Liver (tissue), 9 donors: ENCODE measurements around the gene PF4V1. TPM values are rescaled to one million over a fixed set of nuclear protein-coding genes. Genes with fewer than 3 reads are reported as not detected.

Experiments used
- DNase-seq: peaks from one replicate; pipeline ENCODE4 v3.0.0-alpha.2; 2017; ENCODE audit warnings: low spot score
- H3K27ac ChIP-seq, 2 donors: one replicate each; pipeline ENCODE4 v1.7.0; 2013; ENCODE audit warnings: inconsistent platforms in 2 of 2, low read length in 2 of 2, control low read depth in 1 of 2, low read depth in 1 of 2, mild to moderate bottlenecking in 1 of 2
- H3K27me3 ChIP-seq, 4 donors: one replicate each; pipeline versions ENCODE4 v1.6.1 to v1.7.0; 2013; ENCODE audit warnings: low read length in 3 of 4, inconsistent platforms in 1 of 4, mild to moderate bottlenecking in 1 of 4, moderate library complexity in 1 of 4; ENCODE audit not compliant: control insufficient read depth in 4 of 4, insufficient read depth in 4 of 4
- H3K36me3 ChIP-seq, 4 donors: one replicate each; pipeline versions ENCODE4 v1.6.1 to v1.7.0; 2013; ENCODE audit warnings: low read length in 3 of 4, mild to moderate bottlenecking in 3 of 4, low read depth in 1 of 4, moderate library complexity in 1 of 4; ENCODE audit not compliant: control insufficient read depth in 4 of 4, insufficient read depth in 3 of 4
- H3K4me1 ChIP-seq, 4 donors: one replicate each; pipeline versions ENCODE4 v1.6.1 to v1.7.0; 2013; ENCODE audit warnings: low read length in 3 of 4, mild to moderate bottlenecking in 3 of 4, moderate library complexity in 1 of 4; ENCODE audit not compliant: control insufficient read depth in 4 of 4, insufficient read depth in 4 of 4
- H3K4me3 ChIP-seq, 3 donors: one replicate each; pipeline versions ENCODE4 v1.6.1 to v1.7.0; 2013; ENCODE audit warnings: low read length in 3 of 3, control low read depth in 1 of 3, low read depth in 1 of 3, mild to moderate bottlenecking in 1 of 3
- H3K9ac ChIP-seq, 2 donors: one replicate each; pipeline ENCODE4 v1.7.0; 2013; ENCODE audit warnings: low read length in 2 of 2, mild to moderate bottlenecking in 2 of 2, moderate library complexity in 2 of 2, control low read depth in 1 of 2, low read depth in 1 of 2
- H3K9me3 ChIP-seq, 4 donors: one replicate each; pipeline versions ENCODE4 v1.6.1 to v1.7.0; 2013; ENCODE audit warnings: low read length in 3 of 4; ENCODE audit not compliant: control insufficient read depth in 4 of 4
- EGR1 ChIP-seq, 2 donors: IDR thresholded peaks; 2 replicates each; pipeline ENCODE4 v1.6.1; 2016 to 2018; ENCODE audit warnings: antibody characterized with exemption in 2 of 2, low read depth in 2 of 2
- FOXA1 ChIP-seq: IDR thresholded peaks from 2 replicates; pipeline ENCODE4 v1.6.1; 2016; ENCODE audit warnings: antibody characterized with exemption
- FOXA2 ChIP-seq: IDR thresholded peaks from 2 replicates; pipeline ENCODE4 v1.6.1; 2016; ENCODE audit warnings: antibody characterized with exemption
- GABPA ChIP-seq, 2 donors: IDR thresholded peaks in 1 of 2; conservative IDR thresholded peaks in 1 of 2; 2 replicates each; pipeline ENCODE4 v1.6.1; 2016; ENCODE audit warnings: antibody characterized with exemption in 2 of 2, mild to moderate bottlenecking in 1 of 2, moderate library complexity in 1 of 2
- HNF4A ChIP-seq, 2 donors: conservative IDR thresholded peaks; 2 replicates each; pipeline ENCODE4 v1.6.1; 2016; ENCODE audit warnings: antibody characterized with exemption in 2 of 2, mild to moderate bottlenecking in 2 of 2
- HNF4G ChIP-seq: IDR thresholded peaks from 2 replicates; pipeline ENCODE4 v1.6.1; 2016; ENCODE audit warnings: antibody characterized with exemption
- JUND ChIP-seq, 2 donors: IDR thresholded peaks; 2 replicates each; pipeline ENCODE4 v1.6.1; 2016; ENCODE audit warnings: antibody characterized with exemption in 2 of 2
- RAD21 ChIP-seq, 2 donors: IDR thresholded peaks; 2 replicates each; pipeline ENCODE4 v1.6.1; 2016; ENCODE audit warnings: antibody characterized with exemption in 2 of 2, mild to moderate bottlenecking in 2 of 2
- RXRA ChIP-seq, 2 donors: IDR thresholded peaks; 2 replicates each; pipeline ENCODE4 v1.6.1; 2017 to 2018; ENCODE audit warnings: antibody characterized with exemption in 2 of 2, mild to moderate bottlenecking in 1 of 2
- TAF1 ChIP-seq: conservative IDR thresholded peaks from 2 replicates; pipeline ENCODE4 v1.6.1; 2016; ENCODE audit warnings: antibody characterized with exemption, mild to moderate bottlenecking
- YY1 ChIP-seq: IDR thresholded peaks from 2 replicates; pipeline ENCODE4 v1.6.1; 2016; ENCODE audit warnings: antibody characterized with exemption, mild to moderate bottlenecking
- WGBS: extraction: QIAGEN DNeasy Blood & Tissue Kit; methylation state at CpG from one replicate; pipeline ENCODE4 v1.1.7; 2013; 5-methylcytosine and 5-hydroxymethylcytosine counted together
- polyA plus RNA-seq, 2 donors: library from polyadenylated mRNA; stranded (reverse) in 1 of 2; unstranded in 1 of 2; fragments of 200-250 nt in 1 of 2; fragments of >200 nt in 1 of 2; fragmentation: Nextera tagmentation in 1 of 2; extraction: Ambion mirVana in 1 of 2; gene quantifications; one replicate each; pipeline versions ENCODE4 v1.2.1 to v1.2.3, GENCODE V29; 2013 to 2015
- total RNA-seq, 2 donors: library from RNA; depleted of rRNA; stranded (reverse); fragments of >200 nt; gene quantifications; one replicate each; pipeline ENCODE4 v1.2.3, GENCODE V29; 2014
- TF ChIP-seq, protein P1 (sequence below): IDR thresholded peaks from 2 replicates; pipeline ENCODE4 v1.6.1; 2016; ENCODE audit warnings: antibody characterized with exemption
- TF ChIP-seq, protein P2 (sequence below): IDR thresholded peaks from 2 replicates; pipeline ENCODE4 v1.6.1; 2016; ENCODE audit warnings: antibody characterized with exemption, mild to moderate bottlenecking
- TF ChIP-seq, protein P3 (sequence below): fragments of 150-350 bp; IDR thresholded peaks from 2 replicates; pipeline ENCODE4 v1.5.1; 2017; ENCODE audit warnings: improper control_type of control experiment, low read depth, low read length; ENCODE audit not compliant: missing input control
- donor health status: healthy.
- donor health status: healthy.
- donor health status: healthy.
- donor health status: healthy.
- donor health status: healthy.

The PF4V1 gene, protein sequence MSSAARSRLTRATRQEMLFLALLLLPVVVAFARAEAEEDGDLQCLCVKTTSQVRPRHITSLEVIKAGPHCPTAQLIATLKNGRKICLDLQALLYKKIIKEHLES
- total RNA-seq, result 1 to 10 TPM in 1 of 2 donors, not detected in 1; 3.4 TPM
- polyA plus RNA-seq, result under 1 TPM; 0.16 to 0.74 TPM

DNA sequence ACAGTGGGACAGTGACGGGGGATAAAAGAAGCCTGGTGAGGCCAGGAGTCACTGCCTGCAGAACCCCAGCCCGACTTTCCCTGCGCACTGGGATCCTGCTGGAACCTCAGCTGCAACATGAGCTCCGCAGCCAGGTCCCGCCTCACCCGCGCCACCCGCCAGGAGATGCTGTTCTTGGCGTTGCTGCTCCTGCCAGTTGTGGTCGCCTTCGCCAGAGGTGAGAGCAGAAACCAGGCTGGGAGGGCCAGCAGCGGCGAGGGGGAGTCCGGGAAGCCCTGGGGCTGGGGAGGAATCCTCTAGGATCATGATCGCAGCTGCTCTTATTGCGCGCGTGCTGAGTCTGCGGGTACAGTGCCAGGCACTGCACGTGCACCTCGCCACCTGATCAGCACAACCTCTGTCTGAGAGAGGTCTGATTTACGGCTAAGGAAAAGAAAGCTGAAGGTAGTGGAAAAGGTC is at the start of gene PF4V1:
Gene PF4V1 (plus strand): TSS at position 51 of the 459 bp plus-strand sequence. CDS start 67 bp downstream, at position 118.
- no peak within 1 kb of the TSS for H3K27ac ChIP-seq
- 20% methylated on average over 22 of the region's 22 CpGs for WGBS
- H3K4me3 ChIP-seq, result no peak within 1 kb of the TSS
- H3K9me3 ChIP-seq, result no peaks in the 10 kb centered on the region
- no peak within 1 kb of the TSS for H3K9ac ChIP-seq
- DNase-seq, result no peak
- no peak for TF ChIP-seq RXRA (IDR thresholded peaks at IDR 0.05)
- no peak for TF ChIP-seq TAF1
- peak in 1 of 2 donors; percentile 8 for TF ChIP-seq RAD21 (IDR thresholded peaks at IDR 0.05)
- TF ChIP-seq FOXA1, result no peak
- no peaks in the 10 kb centered on the region for H3K36me3 ChIP-seq
- H3K27me3 ChIP-seq, result no peaks in the 10 kb centered on the region
- H3K4me1 ChIP-seq, result peaks cover 3 to 29% (median 11%) of the 10 kb centered on the region in 4 donors

DNA sequence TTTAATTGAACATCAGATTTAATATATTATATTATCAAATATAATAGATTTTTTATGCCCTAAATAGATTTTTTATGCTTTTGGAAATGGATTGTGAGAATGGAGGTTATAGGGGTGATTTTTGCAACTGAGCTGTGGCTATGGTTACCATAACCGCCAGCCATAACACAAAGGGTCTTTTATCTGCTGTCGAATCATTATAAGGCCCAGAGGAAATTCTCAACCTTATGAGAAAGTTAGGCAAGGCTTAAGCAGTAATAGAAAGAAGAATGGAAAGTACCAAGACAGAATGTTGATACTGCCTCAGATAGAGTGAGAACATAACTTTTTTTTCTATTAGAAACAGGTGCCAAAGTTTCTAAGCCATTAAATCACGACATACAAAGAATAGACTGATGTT is 42.9 kb upstream of the PF4V1 start:
- H3K36me3 ChIP-seq, result no peaks in the 10 kb centered on the region
- H3K27ac ChIP-seq, result no peak overlapping the region
- H3K27me3 ChIP-seq, result no peaks in the 10 kb centered on the region
- 75% methylated on average over 3 of the region's 3 CpGs for WGBS
- H3K4me1 ChIP-seq, result no peaks in the 10 kb centered on the region
- no peak overlapping the region for H3K9ac ChIP-seq
- no peaks in the 10 kb centered on the region for H3K9me3 ChIP-seq
- TF ChIP-seq, protein P1, sequence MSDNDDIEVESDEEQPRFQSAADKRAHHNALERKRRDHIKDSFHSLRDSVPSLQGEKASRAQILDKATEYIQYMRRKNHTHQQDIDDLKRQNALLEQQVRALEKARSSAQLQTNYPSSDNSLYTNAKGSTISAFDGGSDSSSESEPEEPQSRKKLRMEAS, result no peak
- no peak for TF ChIP-seq RAD21 (IDR thresholded peaks at IDR 0.05)
- TF ChIP-seq, protein P2, sequence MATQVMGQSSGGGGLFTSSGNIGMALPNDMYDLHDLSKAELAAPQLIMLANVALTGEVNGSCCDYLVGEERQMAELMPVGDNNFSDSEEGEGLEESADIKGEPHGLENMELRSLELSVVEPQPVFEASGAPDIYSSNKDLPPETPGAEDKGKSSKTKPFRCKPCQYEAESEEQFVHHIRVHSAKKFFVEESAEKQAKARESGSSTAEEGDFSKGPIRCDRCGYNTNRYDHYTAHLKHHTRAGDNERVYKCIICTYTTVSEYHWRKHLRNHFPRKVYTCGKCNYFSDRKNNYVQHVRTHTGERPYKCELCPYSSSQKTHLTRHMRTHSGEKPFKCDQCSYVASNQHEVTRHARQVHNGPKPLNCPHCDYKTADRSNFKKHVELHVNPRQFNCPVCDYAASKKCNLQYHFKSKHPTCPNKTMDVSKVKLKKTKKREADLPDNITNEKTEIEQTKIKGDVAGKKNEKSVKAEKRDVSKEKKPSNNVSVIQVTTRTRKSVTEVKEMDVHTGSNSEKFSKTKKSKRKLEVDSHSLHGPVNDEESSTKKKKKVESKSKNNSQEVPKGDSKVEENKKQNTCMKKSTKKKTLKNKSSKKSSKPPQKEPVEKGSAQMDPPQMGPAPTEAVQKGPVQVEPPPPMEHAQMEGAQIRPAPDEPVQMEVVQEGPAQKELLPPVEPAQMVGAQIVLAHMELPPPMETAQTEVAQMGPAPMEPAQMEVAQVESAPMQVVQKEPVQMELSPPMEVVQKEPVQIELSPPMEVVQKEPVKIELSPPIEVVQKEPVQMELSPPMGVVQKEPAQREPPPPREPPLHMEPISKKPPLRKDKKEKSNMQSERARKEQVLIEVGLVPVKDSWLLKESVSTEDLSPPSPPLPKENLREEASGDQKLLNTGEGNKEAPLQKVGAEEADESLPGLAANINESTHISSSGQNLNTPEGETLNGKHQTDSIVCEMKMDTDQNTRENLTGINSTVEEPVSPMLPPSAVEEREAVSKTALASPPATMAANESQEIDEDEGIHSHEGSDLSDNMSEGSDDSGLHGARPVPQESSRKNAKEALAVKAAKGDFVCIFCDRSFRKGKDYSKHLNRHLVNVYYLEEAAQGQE, result no peak
- TF ChIP-seq YY1, result no peak
- no peak for TF ChIP-seq EGR1 (IDR thresholded peaks at IDR 0.05; ENCODE audit: low read depth in 2 of 2)
- no peak for TF ChIP-seq JUND (IDR thresholded peaks at IDR 0.05)
- TF ChIP-seq TAF1, result no peak
- no peak for TF ChIP-seq HNF4A (conservative IDR thresholded peaks at IDR 0.05)
- TF ChIP-seq FOXA2, result no peak
- TF ChIP-seq, protein P3, sequence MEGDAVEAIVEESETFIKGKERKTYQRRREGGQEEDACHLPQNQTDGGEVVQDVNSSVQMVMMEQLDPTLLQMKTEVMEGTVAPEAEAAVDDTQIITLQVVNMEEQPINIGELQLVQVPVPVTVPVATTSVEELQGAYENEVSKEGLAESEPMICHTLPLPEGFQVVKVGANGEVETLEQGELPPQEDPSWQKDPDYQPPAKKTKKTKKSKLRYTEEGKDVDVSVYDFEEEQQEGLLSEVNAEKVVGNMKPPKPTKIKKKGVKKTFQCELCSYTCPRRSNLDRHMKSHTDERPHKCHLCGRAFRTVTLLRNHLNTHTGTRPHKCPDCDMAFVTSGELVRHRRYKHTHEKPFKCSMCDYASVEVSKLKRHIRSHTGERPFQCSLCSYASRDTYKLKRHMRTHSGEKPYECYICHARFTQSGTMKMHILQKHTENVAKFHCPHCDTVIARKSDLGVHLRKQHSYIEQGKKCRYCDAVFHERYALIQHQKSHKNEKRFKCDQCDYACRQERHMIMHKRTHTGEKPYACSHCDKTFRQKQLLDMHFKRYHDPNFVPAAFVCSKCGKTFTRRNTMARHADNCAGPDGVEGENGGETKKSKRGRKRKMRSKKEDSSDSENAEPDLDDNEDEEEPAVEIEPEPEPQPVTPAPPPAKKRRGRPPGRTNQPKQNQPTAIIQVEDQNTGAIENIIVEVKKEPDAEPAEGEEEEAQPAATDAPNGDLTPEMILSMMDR, result no peak
- TF ChIP-seq HNF4G, result no peak
- TF ChIP-seq GABPA (IDR thresholded peaks at IDR 0.05 in 1 of 2, conservative IDR thresholded peaks at IDR 0.05 in 1 of 2), result no peak
- DNase-seq, result no peak
- H3K4me3 ChIP-seq, result no peak overlapping the region
